ENCODE results near the gene VWA8. TPM values are rescaled to one million over a fixed set of nuclear protein-coding genes. Genes with fewer than 3 reads are reported as not detected.
"Not testable (repeated sequence)": the region's sequence is repeated elsewhere in the genome, so short reads cannot be mapped to it uniquely, and the experiment has no call there.

Gene VWA8
- total and polyA plus RNA-seq, 2 experiments from 2014 or later, result 6.3 to 24.6 TPM

DNA sequence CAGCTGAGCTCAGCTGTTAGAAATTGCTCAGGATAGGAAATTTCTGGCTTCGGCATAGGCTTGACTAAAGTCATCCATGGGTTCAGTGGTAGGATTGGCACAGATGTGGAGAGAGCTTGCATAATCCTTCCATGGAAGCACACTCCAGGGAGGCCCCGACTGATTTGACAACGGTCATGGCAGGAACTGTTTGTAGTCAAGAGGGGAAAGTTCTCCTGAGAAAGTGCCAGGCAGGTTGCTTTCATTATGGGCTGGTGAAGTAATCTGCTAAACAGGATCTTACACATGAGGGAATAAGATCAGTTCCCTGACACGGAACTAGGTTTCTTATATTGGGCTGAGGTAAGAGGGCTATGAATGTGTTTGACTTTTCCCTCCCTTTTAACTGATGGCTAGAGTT lies 383.5 kb downstream of the VWA8 start:
- Histone ChIP-seq H3K79me2 (replicated peaks; ENCODE audit: insufficient read depth) (no peaks in the 10 kb centered on the region), H3K9me2 (ENCODE audit: insufficient read depth) (no peaks in the 10 kb centered on the region), H3K27ac (ENCODE audit: low read depth) (no peak overlapping the region), H3K36me3 (ENCODE audit: insufficient read depth) (no peaks in the 10 kb centered on the region), H3K4me2 (no peak overlapping the region), H3K27me3 (ENCODE audit: insufficient read depth) (no peaks in the 10 kb centered on the region), H3K4me1 (ENCODE audit: insufficient read depth) (no peaks in the 10 kb centered on the region), H4K20me1 (replicated peaks; ENCODE audit: insufficient read depth) (no peaks in the 10 kb centered on the region; the same call in 1 of the 2 replicates), H3K4me3 (no peak overlapping the region), H2AFZ (no peak overlapping the region), H3F3A (replicated peaks; ENCODE audit: low read depth) (no peaks in the 10 kb centered on the region)
- peaks cover 18% of the 10 kb centered on the region; the same call in 2 of the 3 replicates for H3K36me3 Mint-ChIP-seq (ENCODE audit: low read depth)
- H3K27me3 Mint-ChIP-seq (ENCODE audit: insufficient read depth, low read depth, poor library complexity), result no peaks in the 10 kb centered on the region
- TF ChIP-seq, protein P1, sequence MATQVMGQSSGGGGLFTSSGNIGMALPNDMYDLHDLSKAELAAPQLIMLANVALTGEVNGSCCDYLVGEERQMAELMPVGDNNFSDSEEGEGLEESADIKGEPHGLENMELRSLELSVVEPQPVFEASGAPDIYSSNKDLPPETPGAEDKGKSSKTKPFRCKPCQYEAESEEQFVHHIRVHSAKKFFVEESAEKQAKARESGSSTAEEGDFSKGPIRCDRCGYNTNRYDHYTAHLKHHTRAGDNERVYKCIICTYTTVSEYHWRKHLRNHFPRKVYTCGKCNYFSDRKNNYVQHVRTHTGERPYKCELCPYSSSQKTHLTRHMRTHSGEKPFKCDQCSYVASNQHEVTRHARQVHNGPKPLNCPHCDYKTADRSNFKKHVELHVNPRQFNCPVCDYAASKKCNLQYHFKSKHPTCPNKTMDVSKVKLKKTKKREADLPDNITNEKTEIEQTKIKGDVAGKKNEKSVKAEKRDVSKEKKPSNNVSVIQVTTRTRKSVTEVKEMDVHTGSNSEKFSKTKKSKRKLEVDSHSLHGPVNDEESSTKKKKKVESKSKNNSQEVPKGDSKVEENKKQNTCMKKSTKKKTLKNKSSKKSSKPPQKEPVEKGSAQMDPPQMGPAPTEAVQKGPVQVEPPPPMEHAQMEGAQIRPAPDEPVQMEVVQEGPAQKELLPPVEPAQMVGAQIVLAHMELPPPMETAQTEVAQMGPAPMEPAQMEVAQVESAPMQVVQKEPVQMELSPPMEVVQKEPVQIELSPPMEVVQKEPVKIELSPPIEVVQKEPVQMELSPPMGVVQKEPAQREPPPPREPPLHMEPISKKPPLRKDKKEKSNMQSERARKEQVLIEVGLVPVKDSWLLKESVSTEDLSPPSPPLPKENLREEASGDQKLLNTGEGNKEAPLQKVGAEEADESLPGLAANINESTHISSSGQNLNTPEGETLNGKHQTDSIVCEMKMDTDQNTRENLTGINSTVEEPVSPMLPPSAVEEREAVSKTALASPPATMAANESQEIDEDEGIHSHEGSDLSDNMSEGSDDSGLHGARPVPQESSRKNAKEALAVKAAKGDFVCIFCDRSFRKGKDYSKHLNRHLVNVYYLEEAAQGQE (IDR thresholded peaks at IDR 0.05; ENCODE audit: unreplicated experiment), result no peak
- no peak overlapping the region for H3K4me3 Mint-ChIP-seq
- DNase-seq (ENCODE audit: low spot score) (no peak), ATAC-seq (no peak)
- peaks cover under 1% of the 10 kb centered on the region; the same call in 1 of the 3 replicates for H3K9me3 Mint-ChIP-seq
- H3K27ac Mint-ChIP-seq, result no peak overlapping the region
- H3K4me1 Mint-ChIP-seq, result no peaks in the 10 kb centered on the region; the same call in 2 of the 3 replicates

DNA sequence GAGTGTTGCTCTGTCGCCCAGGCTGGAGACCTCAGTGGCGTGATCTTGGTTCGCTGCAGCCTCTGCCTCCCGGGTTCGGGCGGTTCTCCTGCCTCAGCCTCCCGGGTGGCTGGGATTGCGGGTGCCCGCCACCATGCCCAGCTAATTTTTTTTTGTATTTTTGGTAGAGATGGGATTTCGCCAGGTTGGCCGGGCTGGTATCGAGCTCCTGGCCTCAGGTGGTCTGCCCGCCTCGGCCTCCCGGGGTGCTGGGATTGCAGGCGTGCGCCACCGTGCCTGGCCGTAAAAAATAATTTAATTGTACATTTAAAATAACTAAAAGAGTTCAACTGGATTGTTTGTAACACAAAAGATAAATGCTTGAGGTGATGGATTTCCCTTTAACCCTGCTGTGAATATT lies 387.3 kb downstream of the VWA8 start:
- not testable (repeated sequence) for H3F3A ChIP-seq (replicated peaks; ENCODE audit: low read depth); H3K27me3 ChIP-seq (ENCODE audit: insufficient read depth); H2AFZ ChIP-seq; ATAC-seq; H3K4me3 Mint-ChIP-seq; H3K9me2 ChIP-seq (ENCODE audit: insufficient read depth); H3K27ac Mint-ChIP-seq; H3K4me3 ChIP-seq; H3K27ac ChIP-seq (ENCODE audit: low read depth); H3K27me3 Mint-ChIP-seq (ENCODE audit: insufficient read depth, low read depth, poor library complexity); DNase-seq (ENCODE audit: low spot score); H3K79me2 ChIP-seq (replicated peaks; ENCODE audit: insufficient read depth); H3K4me1 ChIP-seq (ENCODE audit: insufficient read depth); H3K4me1 Mint-ChIP-seq; H4K20me1 ChIP-seq (replicated peaks; ENCODE audit: insufficient read depth); H3K4me2 ChIP-seq; H3K36me3 ChIP-seq (ENCODE audit: insufficient read depth)
- peaks cover 10% of the 10 kb centered on the region; the same call in 2 of the 3 replicates for H3K9me3 Mint-ChIP-seq
- H3K36me3 Mint-ChIP-seq (ENCODE audit: low read depth), result peaks cover 37% of the 10 kb centered on the region

DNA sequence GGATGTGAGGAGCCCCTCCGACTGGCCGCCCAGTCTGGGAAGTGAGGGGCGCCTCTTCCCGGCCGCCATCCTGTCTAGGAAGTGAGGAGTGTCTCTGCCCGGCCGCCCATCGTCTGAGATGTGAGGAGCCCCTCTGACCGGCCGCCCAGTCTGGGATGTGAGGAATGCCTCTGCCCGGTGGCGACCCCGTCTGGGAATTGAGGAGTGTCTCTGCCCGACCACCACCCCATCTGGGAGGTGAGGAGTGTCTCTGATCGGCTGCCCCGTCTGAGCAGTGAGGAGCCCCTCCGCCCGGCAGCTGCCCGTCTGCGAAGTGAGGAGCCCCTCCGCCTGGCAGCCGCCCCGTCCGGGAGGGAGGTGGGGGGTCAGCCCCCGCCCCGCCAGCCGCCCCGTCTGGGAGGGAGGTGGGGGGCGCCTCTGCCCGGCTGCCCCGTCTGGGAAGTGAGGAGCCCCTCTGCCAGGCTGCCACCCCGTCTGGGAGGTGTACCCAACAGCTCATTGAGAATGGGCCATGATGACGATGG lies 389.0 kb downstream of the VWA8 start:
- not testable (repeated sequence) for H3K79me2 ChIP-seq (replicated peaks; ENCODE audit: insufficient read depth); H3K27me3 ChIP-seq (ENCODE audit: insufficient read depth); DNase-seq (ENCODE audit: low spot score); H3K9me2 ChIP-seq (ENCODE audit: insufficient read depth); H3K4me3 Mint-ChIP-seq; H3K4me1 ChIP-seq (ENCODE audit: insufficient read depth); H4K20me1 ChIP-seq (replicated peaks; ENCODE audit: insufficient read depth); H3K27ac ChIP-seq (ENCODE audit: low read depth); H3K4me2 ChIP-seq; H3K36me3 ChIP-seq (ENCODE audit: insufficient read depth); H3F3A ChIP-seq (replicated peaks; ENCODE audit: low read depth); H3K4me3 ChIP-seq; H3K4me1 Mint-ChIP-seq; ATAC-seq; H2AFZ ChIP-seq; H3K27ac Mint-ChIP-seq; H3K27me3 Mint-ChIP-seq (ENCODE audit: insufficient read depth, low read depth, poor library complexity)
- Mint-ChIP-seq H3K9me3 (peaks cover 10% of the 10 kb centered on the region; the same call in 2 of the 3 replicates), H3K36me3 (ENCODE audit: low read depth) (peaks cover 37% of the 10 kb centered on the region)

All from GM23338 (cell line).